GM21786 (cell line): Measurements from ENCODE around the gene CCDC186.

Experiments used
- ATAC-seq: cut with Tn5 transposase; IDR thresholded peaks from one replicate; pipeline ENCODE4 v1.9.1; 2021; ENCODE audit not compliant: unreplicated experiment

Gene CCDC186

GRCh38 chr10:114173921-114174694 is at the start of gene CCDC186:
Gene CCDC186 (minus strand): TSS chr10:114174203. CDS start chr10:114163268, 10,935 bp downstream.
- peak; percentile 99 for ATAC-seq

GRCh38 chr10:114223066-114223465 is 49.1 kb upstream of the CCDC186 start:
- no peak for ATAC-seq

- no peak for ATAC-seq
Measured at GRCh38 chr10:114221235-114221634, 47.2 kb upstream of the CCDC186 start.

GRCh38 chr10:114220281-114220680 is 46.3 kb upstream of the CCDC186 start:
- ATAC-seq = no peak

- ATAC-seq = no peak
Measured at GRCh38 chr10:114215033-114215432, 41.0 kb upstream of the CCDC186 start.

GRCh38 chr10:114212153-114212552 is 38.1 kb upstream of the CCDC186 start:
- ATAC-seq = no peak

GRCh38 chr10:114208351-114208750 is 34.3 kb upstream of the CCDC186 start:
- ATAC-seq = no peak

- ATAC-seq = no peak
Measured at GRCh38 chr10:114207349-114207748, 33.3 kb upstream of the CCDC186 start.

- no peak for ATAC-seq
Measured at GRCh38 chr10:114206902-114207301, 32.9 kb upstream of the CCDC186 start.

GRCh38 chr10:114202812-114203211 is 28.8 kb upstream of the CCDC186 start:
- ATAC-seq = no peak

GRCh38 chr10:114199239-114199638 is 25.2 kb upstream of the CCDC186 start:
- no peak for ATAC-seq

GRCh38 chr10:114195079-114195478 is 21.1 kb upstream of the CCDC186 start:
- peak; percentile 66 for ATAC-seq

GRCh38 chr10:114189700-114190099 is 15.7 kb upstream of the CCDC186 start:
- no peak for ATAC-seq

GRCh38 chr10:114188900-114189299 is 14.9 kb upstream of the CCDC186 start:
- no peak for ATAC-seq

- no peak for ATAC-seq
Measured at GRCh38 chr10:114188001-114188400, 14.0 kb upstream of the CCDC186 start.

GRCh38 chr10:114184276-114184675 is 10.3 kb upstream of the CCDC186 start:
- ATAC-seq = no peak

- ATAC-seq = no peak
Measured at GRCh38 chr10:114183563-114183962, 9.6 kb upstream of the CCDC186 start.

GRCh38 chr10:114181971-114182370 is 8.0 kb upstream of the CCDC186 start:
- no peak for ATAC-seq

GRCh38 chr10:114180937-114181336 is 6.9 kb upstream of the CCDC186 start:
- ATAC-seq = no peak

GRCh38 chr10:114179747-114180146 is 5.7 kb upstream of the CCDC186 start:
- no peak for ATAC-seq

GRCh38 chr10:114179148-114179547 is 5.1 kb upstream of the CCDC186 start, which contains the start of gene TDRD1:
Gene TDRD1 (plus strand): TSS chr10:114179353. CDS start chr10:114187832, 8,479 bp downstream.
- no peak for ATAC-seq

- ATAC-seq = no peak
Measured at GRCh38 chr10:114176511-114176910, 2.5 kb upstream of the CCDC186 start.

- no peak for ATAC-seq
Measured at GRCh38 chr10:114175667-114176066, 1.7 kb upstream of the CCDC186 start.
